Keratinocyte (primary cell): ENCODE measurements around the gene UGT1A6.

Experiments used
- EZH2 ChIP-seq: IDR thresholded peaks from one replicate; pipeline ENCODE4 v1.6.1; 2012; ENCODE audit warnings: inconsistent platforms, mild to moderate bottlenecking, low read length, moderate library complexity
- TF ChIP-seq, protein P1 (sequence below), 3 experiments: IDR thresholded peaks in 1 of 3; conservative IDR thresholded peaks in 1 of 3; optimal IDR thresholded peaks in 1 of 3; 2 replicates in 2 of 3; 3 replicates in 1 of 3; pipeline versions ENCODE3 to v1.5.1; 2011; ENCODE audit warnings: low read length in 3 of 3, mild to moderate bottlenecking in 3 of 3, moderate library complexity in 2 of 3, control low read depth in 1 of 3, inconsistent platforms in 1 of 3; ENCODE audit not compliant: insufficient read depth in 2 of 3; ENCODE audit errors: extremely low read depth in 1 of 3

GRCh38 chr2:233772153-233772552 lies 79.5 kb downstream of the UGT1A6 start:
- TF ChIP-seq, protein P1, sequence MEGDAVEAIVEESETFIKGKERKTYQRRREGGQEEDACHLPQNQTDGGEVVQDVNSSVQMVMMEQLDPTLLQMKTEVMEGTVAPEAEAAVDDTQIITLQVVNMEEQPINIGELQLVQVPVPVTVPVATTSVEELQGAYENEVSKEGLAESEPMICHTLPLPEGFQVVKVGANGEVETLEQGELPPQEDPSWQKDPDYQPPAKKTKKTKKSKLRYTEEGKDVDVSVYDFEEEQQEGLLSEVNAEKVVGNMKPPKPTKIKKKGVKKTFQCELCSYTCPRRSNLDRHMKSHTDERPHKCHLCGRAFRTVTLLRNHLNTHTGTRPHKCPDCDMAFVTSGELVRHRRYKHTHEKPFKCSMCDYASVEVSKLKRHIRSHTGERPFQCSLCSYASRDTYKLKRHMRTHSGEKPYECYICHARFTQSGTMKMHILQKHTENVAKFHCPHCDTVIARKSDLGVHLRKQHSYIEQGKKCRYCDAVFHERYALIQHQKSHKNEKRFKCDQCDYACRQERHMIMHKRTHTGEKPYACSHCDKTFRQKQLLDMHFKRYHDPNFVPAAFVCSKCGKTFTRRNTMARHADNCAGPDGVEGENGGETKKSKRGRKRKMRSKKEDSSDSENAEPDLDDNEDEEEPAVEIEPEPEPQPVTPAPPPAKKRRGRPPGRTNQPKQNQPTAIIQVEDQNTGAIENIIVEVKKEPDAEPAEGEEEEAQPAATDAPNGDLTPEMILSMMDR (optimal IDR thresholded peaks at IDR 0.05 in 1 of 3, IDR thresholded peaks at IDR 0.05 in 1 of 3, conservative IDR thresholded peaks at IDR 0.05 in 1 of 3; ENCODE audit: extremely low read depth in 1 of 3, insufficient read depth in 2 of 3, low read length in 3 of 3) = no peak
- TF ChIP-seq EZH2 = no peak
